KMS-11 (cell line): Measurements from ENCODE around the gene RNF125.

Experiments
- H2AFZ ChIP-seq: fragments of 200-600 bp; sonication (generic); 2 replicates; pipeline ENCODE4 v1.6.1; 2016; ENCODE audit warnings: antibody characterized with exemption, mixed run types, low read depth
- H3K27ac ChIP-seq: fragments of 200-600 bp; sonication (generic); 2 replicates; pipeline ENCODE4 v1.6.1; 2016; ENCODE audit warnings: mild to moderate bottlenecking, mixed run types
- H3K27me3 ChIP-seq: fragments of 200-600 bp; sonication (generic); 2 replicates; pipeline ENCODE4 v1.6.1; 2017; ENCODE audit warnings: mild to moderate bottlenecking, low read depth, mixed run types, moderate library complexity; ENCODE audit not compliant: insufficient read depth
- H3K36me3 ChIP-seq: fragments of 200-600 bp; sonication (generic); 2 replicates; pipeline ENCODE4 v1.6.1; 2017; ENCODE audit warnings: mild to moderate bottlenecking, mixed run types; ENCODE audit not compliant: insufficient read depth
- H3K4me1 ChIP-seq: fragments of 200-600 bp; sonication (generic); 2 replicates; pipeline ENCODE4 v1.6.1; 2016; ENCODE audit warnings: mild to moderate bottlenecking, low read depth, mixed run types; ENCODE audit not compliant: poor library complexity, severe bottlenecking
- H3K4me2 ChIP-seq: fragments of 200-600 bp; sonication (generic); 2 replicates; pipeline ENCODE4 v1.7.0; 2016; ENCODE audit warnings: mild to moderate bottlenecking, mixed run types
- H3K4me3 ChIP-seq: fragments of 200-600 bp; sonication (generic); IDR thresholded peaks from 2 replicates; pipeline ENCODE4 v1.6.1; 2017; ENCODE audit warnings: low read depth, low read length, mixed read lengths; ENCODE audit not compliant: insufficient read depth
- H3K79me2 ChIP-seq: fragments of 200-600 bp; sonication (generic); 2 replicates; pipeline ENCODE4 v1.6.1; 2016; ENCODE audit warnings: low read depth, mixed run types; ENCODE audit not compliant: insufficient read depth
- H3K9ac ChIP-seq: fragments of 200-600 bp; sonication (generic); 2 replicates; pipeline ENCODE4 v1.6.1; 2016; ENCODE audit warnings: mild to moderate bottlenecking, mixed run types
- H4K20me1 ChIP-seq: fragments of 200-600 bp; sonication (generic); 2 replicates; pipeline ENCODE4 v1.6.1; 2016; ENCODE audit warnings: mild to moderate bottlenecking, mixed run types; ENCODE audit not compliant: insufficient read depth
- TF ChIP-seq, protein P1 (sequence below): fragments of 200-600 bp; sonication (generic); conservative IDR thresholded peaks from 2 replicates; pipeline ENCODE4 v1.6.1; 2017; ENCODE audit warnings: low read depth, mild to moderate bottlenecking, antibody characterized with exemption, low read length, moderate library complexity, mixed read lengths

Gene RNF125

DNA sequence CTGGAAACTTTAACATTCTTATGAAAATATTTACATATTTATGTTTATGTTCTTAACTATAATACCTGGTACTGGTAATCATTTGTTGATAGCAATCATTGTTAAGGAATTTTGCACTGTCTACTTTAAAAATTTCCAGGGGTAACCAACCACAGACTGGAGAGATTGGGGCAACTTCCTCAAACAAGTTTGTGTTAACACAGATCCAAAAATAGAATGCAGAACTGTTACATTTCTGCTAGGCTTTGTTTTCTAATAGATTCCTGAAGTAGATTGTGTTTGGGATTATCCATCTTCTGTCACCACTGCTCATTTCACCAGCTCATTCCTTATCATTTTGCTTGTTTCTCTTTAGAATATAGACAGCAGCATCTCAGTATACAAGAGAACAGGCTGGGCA is 23.7 kb downstream of the RNF125 start:
- Histone ChIP-seq H3K79me2 (no peaks in the 10 kb centered on the region), H2AFZ (no peak overlapping the region), H3K27me3 (no peaks in the 10 kb centered on the region), H3K4me2 (no peak overlapping the region), H3K4me1 (no peaks in the 10 kb centered on the region), H3K4me3 (no peak overlapping the region), H3K27ac (no peak overlapping the region), H3K36me3 (no peaks in the 10 kb centered on the region), H4K20me1 (no peaks in the 10 kb centered on the region), H3K9ac (no peak overlapping the region)
- TF ChIP-seq, protein P1, sequence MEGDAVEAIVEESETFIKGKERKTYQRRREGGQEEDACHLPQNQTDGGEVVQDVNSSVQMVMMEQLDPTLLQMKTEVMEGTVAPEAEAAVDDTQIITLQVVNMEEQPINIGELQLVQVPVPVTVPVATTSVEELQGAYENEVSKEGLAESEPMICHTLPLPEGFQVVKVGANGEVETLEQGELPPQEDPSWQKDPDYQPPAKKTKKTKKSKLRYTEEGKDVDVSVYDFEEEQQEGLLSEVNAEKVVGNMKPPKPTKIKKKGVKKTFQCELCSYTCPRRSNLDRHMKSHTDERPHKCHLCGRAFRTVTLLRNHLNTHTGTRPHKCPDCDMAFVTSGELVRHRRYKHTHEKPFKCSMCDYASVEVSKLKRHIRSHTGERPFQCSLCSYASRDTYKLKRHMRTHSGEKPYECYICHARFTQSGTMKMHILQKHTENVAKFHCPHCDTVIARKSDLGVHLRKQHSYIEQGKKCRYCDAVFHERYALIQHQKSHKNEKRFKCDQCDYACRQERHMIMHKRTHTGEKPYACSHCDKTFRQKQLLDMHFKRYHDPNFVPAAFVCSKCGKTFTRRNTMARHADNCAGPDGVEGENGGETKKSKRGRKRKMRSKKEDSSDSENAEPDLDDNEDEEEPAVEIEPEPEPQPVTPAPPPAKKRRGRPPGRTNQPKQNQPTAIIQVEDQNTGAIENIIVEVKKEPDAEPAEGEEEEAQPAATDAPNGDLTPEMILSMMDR = no peak

DNA sequence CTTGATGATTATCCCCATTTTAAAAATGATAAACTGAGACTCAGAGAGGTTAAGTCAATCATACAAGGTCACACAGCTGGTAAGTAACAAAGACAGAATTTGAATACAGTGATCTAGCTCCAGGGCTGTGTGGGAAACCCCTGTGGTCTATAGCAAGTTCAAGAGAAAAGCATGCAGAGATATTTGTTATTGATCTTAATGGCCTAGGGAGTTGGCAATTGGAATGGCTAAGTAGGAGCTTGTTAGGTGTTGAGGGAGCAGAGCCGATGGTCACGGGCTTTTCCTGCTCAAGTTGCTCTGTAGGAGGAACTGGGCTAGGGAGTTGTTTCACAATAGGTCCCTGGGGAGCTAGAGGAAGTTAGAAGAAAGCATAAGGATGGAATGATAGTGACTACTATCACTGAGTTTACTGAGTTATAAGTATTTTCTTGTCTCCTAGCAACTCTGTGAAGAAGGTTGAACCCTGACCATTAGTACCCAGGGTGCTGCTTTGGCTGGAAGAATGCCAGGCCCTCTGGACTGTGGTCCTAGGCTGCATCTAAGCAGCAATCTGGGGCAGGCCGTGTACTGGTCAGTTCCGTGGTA is 30.0 kb downstream of the RNF125 start:
- Histone ChIP-seq H3K4me2 (no peak overlapping the region), H3K27ac (no peak overlapping the region), H3K4me1 (no peaks in the 10 kb centered on the region), H3K27me3 (no peaks in the 10 kb centered on the region), H3K79me2 (no peaks in the 10 kb centered on the region), H3K4me3 (no peak overlapping the region), H2AFZ (no peak overlapping the region), H3K9ac (no peak overlapping the region), H3K36me3 (no peaks in the 10 kb centered on the region), H4K20me1 (no peaks in the 10 kb centered on the region)
- TF ChIP-seq, protein P1 = no peak

DNA sequence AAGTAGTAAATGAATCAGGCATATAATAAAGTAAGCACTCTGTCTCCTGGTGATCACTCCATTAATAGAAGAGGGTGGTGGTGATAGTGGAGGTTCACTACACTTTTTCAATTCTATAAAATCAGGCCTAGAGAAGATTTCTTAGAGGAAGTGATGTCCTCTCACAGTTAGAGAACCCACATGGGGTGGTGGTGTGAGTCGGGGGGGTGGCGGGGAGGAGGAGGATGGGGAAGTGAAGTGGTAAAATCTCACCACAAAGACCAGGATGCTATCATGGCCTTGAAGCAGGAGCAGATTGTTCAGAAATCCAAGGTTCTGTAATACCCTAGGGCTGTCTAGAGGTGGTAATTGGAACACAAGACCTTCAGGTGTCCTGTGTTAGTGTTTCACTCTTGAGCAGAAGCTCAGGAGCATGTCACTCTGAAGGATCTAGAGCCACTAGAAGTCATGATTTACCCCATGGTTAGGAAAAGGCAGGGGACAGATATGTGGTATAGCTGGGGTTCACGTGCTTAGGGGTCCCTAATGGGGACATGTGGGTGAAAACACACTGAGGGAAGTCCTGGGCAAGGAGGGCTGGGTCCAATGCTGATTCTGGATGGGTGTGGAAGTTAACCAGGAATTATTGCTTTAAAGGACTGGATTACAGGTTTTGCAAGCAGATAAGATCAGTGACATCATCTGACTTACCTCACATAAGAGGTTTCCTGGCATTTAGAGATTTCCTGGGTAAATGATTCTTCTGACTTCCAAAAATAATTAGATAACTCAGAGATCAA is 31.0 kb downstream of the RNF125 start:
- no peaks in the 10 kb centered on the region for H3K36me3 ChIP-seq
- no peak overlapping the region for H2AFZ ChIP-seq
- H3K79me2 ChIP-seq = no peaks in the 10 kb centered on the region
- H3K4me1 ChIP-seq = no peaks in the 10 kb centered on the region
- no peak overlapping the region for H3K4me3 ChIP-seq
- no peak overlapping the region for H3K27ac ChIP-seq
- no peak overlapping the region for H3K9ac ChIP-seq
- H3K27me3 ChIP-seq = no peaks in the 10 kb centered on the region
- H4K20me1 ChIP-seq = no peaks in the 10 kb centered on the region
- TF ChIP-seq, protein P1 = no peak
- no peak overlapping the region for H3K4me2 ChIP-seq

DNA sequence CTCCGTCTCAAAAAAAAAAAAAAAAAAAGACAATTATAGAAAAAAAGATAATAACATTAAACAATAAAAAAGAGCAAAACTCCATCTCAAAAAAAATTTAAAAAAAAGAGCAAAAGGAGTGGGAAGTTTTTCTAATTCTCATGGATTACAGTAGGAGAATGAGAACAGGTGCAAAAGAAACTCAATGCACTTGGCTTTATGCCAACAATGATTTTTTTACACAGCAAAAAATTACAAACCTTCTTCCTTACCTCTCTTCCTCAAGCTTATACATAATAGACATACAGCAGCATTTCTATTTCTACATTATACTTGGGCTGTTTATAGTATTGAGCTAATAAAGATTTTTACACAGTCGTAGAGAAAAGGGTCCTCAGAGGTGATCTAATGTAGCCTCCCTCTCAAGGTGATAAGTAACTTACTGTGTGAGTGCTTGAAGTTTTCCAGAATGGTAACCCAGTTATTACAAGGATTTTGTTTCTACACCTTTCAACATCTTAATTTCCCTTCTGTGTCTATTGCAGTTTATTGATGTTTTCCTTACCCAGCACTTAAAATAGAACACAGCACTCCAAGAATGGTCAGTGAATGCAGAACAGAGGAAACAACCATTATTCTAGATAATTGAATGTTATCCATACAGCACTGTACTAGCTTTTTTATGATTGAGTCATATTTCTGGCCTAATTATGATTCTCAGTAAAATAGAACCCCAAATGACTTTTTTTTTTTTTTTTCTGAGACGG is 38.2 kb downstream of the RNF125 start:
- H3K36me3 ChIP-seq = no peaks in the 10 kb centered on the region
- H2AFZ ChIP-seq = no peak overlapping the region
- H4K20me1 ChIP-seq = no peaks in the 10 kb centered on the region
- no peak overlapping the region for H3K4me2 ChIP-seq
- H3K27me3 ChIP-seq = no peaks in the 10 kb centered on the region
- H3K27ac ChIP-seq = no peak overlapping the region
- no peaks in the 10 kb centered on the region for H3K79me2 ChIP-seq
- no peak overlapping the region for H3K4me3 ChIP-seq
- no peaks in the 10 kb centered on the region for H3K4me1 ChIP-seq
- no peak overlapping the region for H3K9ac ChIP-seq
- TF ChIP-seq, protein P1 = no peak
